Myocyte (in vitro differentiated cells): ENCODE data around the gene SNURF. TPM values are rescaled to one million over a fixed set of nuclear protein-coding genes. Genes with fewer than 3 reads are reported as not detected.
"Not testable (repeated sequence)": the region's sequence is repeated elsewhere in the genome, so short reads cannot be mapped to it uniquely, and the experiment has no call there.

Experiments used
- DNase-seq: peaks from one replicate; pipeline ENCODE4 v3.0.0-alpha.2; 2012; ENCODE audit warnings: low read depth
- total RNA-seq: library from RNA; depleted of rRNA; stranded (reverse); fragments of >200 nt; gene quantifications from 2 replicates; pipeline ENCODE4 v1.2.3, GENCODE V29; 2014

The SNURF gene
- total RNA-seq, 1 donor from 2014 or later, result 19.6 TPM

GRCh38 chr15:24966364-24967103 is 11.7 kb downstream of the SNURF start:
- no peak for DNase-seq

- DNase-seq, result no peak
Observed at GRCh38 chr15:24971052-24971451, 16.3 kb downstream of the SNURF start.

- no peak for DNase-seq
Observed at GRCh38 chr15:24971772-24972171, 17.0 kb downstream of the SNURF start.

GRCh38 chr15:24972707-24973106 is 17.9 kb downstream of the SNURF start:
- DNase-seq, result not testable (repeated sequence)

GRCh38 chr15:24976932-24977331 is 22.1 kb downstream of the SNURF start:
- DNase-seq, result no peak

GRCh38 chr15:24977686-24978085 is 22.9 kb downstream of the SNURF start:
- DNase-seq, result no peak

GRCh38 chr15:24985224-24985623 is 30.4 kb downstream of the SNURF start:
- DNase-seq, result no peak

GRCh38 chr15:24986653-24987052 is 31.9 kb downstream of the SNURF start:
- DNase-seq, result no peak

Other genes starting within 250 kb of the SNURF start
- gene SNRPN, start within 50 bp of the SNURF start, total RNA-seq, result 504 and 564 TPM in 2 replicates